Loucy (cell line): ENCODE results near the gene MEST.
"Not testable (repeated sequence)": the region's sequence is repeated elsewhere in the genome, so short reads cannot be mapped to it uniquely, and the experiment has no call there.

Experiments used
- H2AFZ ChIP-seq: fragments of 200-600 bp; sonication (generic); 2 replicates; pipeline ENCODE4 v1.6.0; 2016; ENCODE audit warnings: antibody characterized with exemption, mild to moderate bottlenecking, low read length, moderate library complexity
- H3F3A ChIP-seq: fragments of 200-600 bp; 2 replicates; pipeline ENCODE4 v1.6.0; 2016; ENCODE audit warnings: antibody characterized with exemption, low read depth, mild to moderate bottlenecking
- H3K27me3 ChIP-seq: fragments of 200-600 bp; sonication (generic); 2 replicates; pipeline ENCODE4 v1.6.1; 2014; ENCODE audit warnings: low read length, mild to moderate bottlenecking; ENCODE audit not compliant: insufficient read depth, poor library complexity, severe bottlenecking
- H3K36me3 ChIP-seq: fragments of 200-600 bp; sonication (generic); 2 replicates; pipeline ENCODE4 v1.6.1; 2016; ENCODE audit warnings: low read length; ENCODE audit not compliant: insufficient read depth
- H3K4me1 ChIP-seq: fragments of 200-600 bp; sonication (generic); 2 replicates; pipeline ENCODE4 v1.5.1; 2014; ENCODE audit warnings: low read length, mild to moderate bottlenecking; ENCODE audit not compliant: insufficient read depth, poor library complexity, severe bottlenecking
- H3K4me2 ChIP-seq: fragments of 200-600 bp; sonication (generic); 2 replicates; pipeline ENCODE4 v1.6.0; 2014; ENCODE audit warnings: antibody characterized with exemption, low read length, low read depth, mild to moderate bottlenecking; ENCODE audit not compliant: poor library complexity, severe bottlenecking
- H3K4me3 ChIP-seq: fragments of 200-600 bp; sonication (generic); 2 replicates; pipeline ENCODE4 v1.5.1; 2014; ENCODE audit warnings: low read length, mild to moderate bottlenecking, mixed read lengths; ENCODE audit not compliant: poor library complexity, severe bottlenecking
- H3K79me2 ChIP-seq: fragments of 200-600 bp; sonication (generic); 2 replicates; pipeline ENCODE4 v1.6.1; 2014; ENCODE audit warnings: low read length; ENCODE audit not compliant: insufficient read depth
- H3K9ac ChIP-seq: fragments of 200-600 bp; sonication (generic); 2 replicates; pipeline ENCODE4 v1.6.0; 2014; ENCODE audit warnings: mild to moderate bottlenecking, low read depth, low read length, moderate library complexity; ENCODE audit not compliant: poor library complexity, severe bottlenecking
- H3K9me2 ChIP-seq: fragments of 200-600 bp; sonication (generic); replicated peaks from 2 replicates; pipeline ENCODE4 v1.6.1; 2016; ENCODE audit warnings: low read depth, low read length, mixed read lengths
- H3K9me3 ChIP-seq: fragments of 200-600 bp; sonication (generic); 2 replicates; pipeline ENCODE4 v1.6.1; 2014; ENCODE audit warnings: mild to moderate bottlenecking, antibody characterized with exemption, low read length, low read depth; ENCODE audit not compliant: insufficient read depth
- H4K20me1 ChIP-seq: fragments of 200-600 bp; sonication (generic); 2 replicates; pipeline ENCODE4 v1.6.0; 2014; ENCODE audit warnings: antibody characterized with exemption, low read length, mild to moderate bottlenecking; ENCODE audit not compliant: insufficient read depth, poor library complexity, severe bottlenecking
- CTCF ChIP-seq: fragments of 200-600 bp; sonication (generic); conservative IDR thresholded peaks from 2 replicates; pipeline ENCODE4 v1.5.1; 2014; ENCODE audit warnings: mild to moderate bottlenecking, antibody characterized with exemption, low read length
- EZH2phosphoT487 ChIP-seq: fragments of 200-600 bp; IDR thresholded peaks from 2 replicates; pipeline ENCODE4 v1.6.1; 2018; ENCODE audit warnings: antibody characterized with exemption, mild to moderate bottlenecking, moderate library complexity, borderline replicate concordance

MEST gene

GRCh38 chr7:130444751-130445407 lies 47.0 kb upstream of the MEST start:
- peaks cover 17% of the 10 kb centered on the region for H3K4me1 ChIP-seq
- peaks cover 6% of the 10 kb centered on the region for H3K9me3 ChIP-seq
- no peak overlapping the region for H3K9ac ChIP-seq
- no peaks in the 10 kb centered on the region for H3F3A ChIP-seq
- TF ChIP-seq EZH2phosphoT487 (no peak), CTCF (peak; percentile 37; the same call in 1 of the 2 replicates)
- H3K79me2 ChIP-seq = peaks cover 6% of the 10 kb centered on the region
- H3K4me3 ChIP-seq = no peak overlapping the region
- H3K36me3 ChIP-seq = no peaks in the 10 kb centered on the region
- no peaks in the 10 kb centered on the region for H3K27me3 ChIP-seq
- peak overlapping the region; percentile 43 for H2AFZ ChIP-seq
- no peaks in the 10 kb centered on the region; the same call in 1 of the 2 replicates for H3K9me2 ChIP-seq
- H4K20me1 ChIP-seq = no peaks in the 10 kb centered on the region
- H3K4me2 ChIP-seq = no peak overlapping the region

GRCh38 chr7:130446259-130446658 lies 45.6 kb upstream of the MEST start:
- TF ChIP-seq CTCF = no peak
- TF ChIP-seq EZH2phosphoT487 = no peak
- Histone ChIP-seq H2AFZ (no peak overlapping the region), H3K9me2 (no peaks in the 10 kb centered on the region; the same call in 1 of the 2 replicates), H3K4me1 (peaks cover 11% of the 10 kb centered on the region), H3K27me3 (no peaks in the 10 kb centered on the region), H3F3A (no peaks in the 10 kb centered on the region), H3K9me3 (peaks cover 6% of the 10 kb centered on the region), H3K36me3 (no peaks in the 10 kb centered on the region), H3K4me3 (no peak overlapping the region), H3K79me2 (no peaks in the 10 kb centered on the region), H3K9ac (no peak overlapping the region), H4K20me1 (no peaks in the 10 kb centered on the region), H3K4me2 (no peak overlapping the region)

GRCh38 chr7:130451344-130451743 lies 40.5 kb upstream of the MEST start:
- not testable (repeated sequence) for H4K20me1 ChIP-seq, H3K4me1 ChIP-seq, H3K9me2 ChIP-seq, H3K4me2 ChIP-seq, H2AFZ ChIP-seq, H3F3A ChIP-seq, H3K27me3 ChIP-seq, H3K9me3 ChIP-seq, H3K79me2 ChIP-seq, H3K4me3 ChIP-seq, H3K9ac ChIP-seq, H3K36me3 ChIP-seq

- no peaks in the 10 kb centered on the region for H3K79me2 ChIP-seq
- H3K36me3 ChIP-seq = no peaks in the 10 kb centered on the region
- no peaks in the 10 kb centered on the region; the same call in 1 of the 2 replicates for H3F3A ChIP-seq
- H3K9me2 ChIP-seq = no peaks in the 10 kb centered on the region
- H3K9ac ChIP-seq = no peak overlapping the region
- H2AFZ ChIP-seq = no peak overlapping the region
- no peak for TF ChIP-seq EZH2phosphoT487
- TF ChIP-seq CTCF = no peak
- peaks cover 5% of the 10 kb centered on the region for H3K4me1 ChIP-seq
- H3K4me2 ChIP-seq = no peak overlapping the region
- no peak overlapping the region for H3K4me3 ChIP-seq
- no peaks in the 10 kb centered on the region for H4K20me1 ChIP-seq
- no peaks in the 10 kb centered on the region for H3K27me3 ChIP-seq
- H3K9me3 ChIP-seq = peaks cover 6% of the 10 kb centered on the region
Measured at GRCh38 chr7:130452951-130453350, 38.9 kb upstream of the MEST start.
